Adrenal gland (tissue), 5 donors: ENCODE measurements around the gene DYNC1I1.

Experiments used
- POLR2A ChIP-seq, 2 donors: fragments of 450-650 bp; IDR thresholded peaks; one replicate each; pipeline ENCODE4 v1.6.1; 2017; ENCODE audit warnings: antibody characterized with exemption in 2 of 2, mild to moderate bottlenecking in 2 of 2, moderate library complexity in 1 of 2
- TF ChIP-seq, protein P1 (sequence below), 6 experiments: fragments of 450-650 bp in 4 of 6; fragments of 200-600 bp in 2 of 6; sonication (generic) in 1 of 6; IDR thresholded peaks; 1 replicate in 5 of 6; 2 replicates in 1 of 6; pipeline versions ENCODE4 v1.5.1 to v1.8.0; 2016 to 2021; ENCODE audit warnings: antibody characterized with exemption in 6 of 6, mild to moderate bottlenecking in 2 of 6, moderate library complexity in 1 of 6
- donor health status: DM: no; HTN: no; CAD: no.

DNA sequence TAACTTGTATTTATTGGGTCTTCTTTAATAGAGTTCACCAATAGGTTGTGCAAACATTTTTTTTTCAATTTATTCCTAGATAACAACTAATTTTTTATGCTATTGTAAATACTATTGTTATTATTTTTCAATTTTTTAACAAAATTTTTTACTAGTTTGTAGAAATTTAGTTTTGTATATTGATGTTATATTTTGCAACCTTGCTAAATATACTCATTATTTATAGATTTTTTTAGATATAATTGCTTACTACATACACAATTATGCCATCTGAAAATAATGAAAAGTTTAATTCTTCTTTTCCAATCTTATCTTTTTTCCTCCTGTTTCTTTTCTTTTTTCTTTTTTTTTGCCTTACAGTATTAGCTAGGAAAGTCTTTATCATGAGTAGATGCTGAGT lies 332.6 kb downstream of the DYNC1I1 start:
- TF ChIP-seq, protein P1, sequence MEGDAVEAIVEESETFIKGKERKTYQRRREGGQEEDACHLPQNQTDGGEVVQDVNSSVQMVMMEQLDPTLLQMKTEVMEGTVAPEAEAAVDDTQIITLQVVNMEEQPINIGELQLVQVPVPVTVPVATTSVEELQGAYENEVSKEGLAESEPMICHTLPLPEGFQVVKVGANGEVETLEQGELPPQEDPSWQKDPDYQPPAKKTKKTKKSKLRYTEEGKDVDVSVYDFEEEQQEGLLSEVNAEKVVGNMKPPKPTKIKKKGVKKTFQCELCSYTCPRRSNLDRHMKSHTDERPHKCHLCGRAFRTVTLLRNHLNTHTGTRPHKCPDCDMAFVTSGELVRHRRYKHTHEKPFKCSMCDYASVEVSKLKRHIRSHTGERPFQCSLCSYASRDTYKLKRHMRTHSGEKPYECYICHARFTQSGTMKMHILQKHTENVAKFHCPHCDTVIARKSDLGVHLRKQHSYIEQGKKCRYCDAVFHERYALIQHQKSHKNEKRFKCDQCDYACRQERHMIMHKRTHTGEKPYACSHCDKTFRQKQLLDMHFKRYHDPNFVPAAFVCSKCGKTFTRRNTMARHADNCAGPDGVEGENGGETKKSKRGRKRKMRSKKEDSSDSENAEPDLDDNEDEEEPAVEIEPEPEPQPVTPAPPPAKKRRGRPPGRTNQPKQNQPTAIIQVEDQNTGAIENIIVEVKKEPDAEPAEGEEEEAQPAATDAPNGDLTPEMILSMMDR (IDR thresholded peaks at IDR 0.05): no peak
- TF ChIP-seq POLR2A (IDR thresholded peaks at IDR 0.05): no peak
